Liver (tissue), 3 donors: ENCODE measurements around the gene CR1L.

Experiments used
- CTCF ChIP-seq: fragments of 150-350 bp; IDR thresholded peaks from 2 replicates; pipeline ENCODE4 v1.5.1; 2017; ENCODE audit warnings: improper control_type of control experiment, low read depth, low read length; ENCODE audit not compliant: missing input control
- FOXA2 ChIP-seq: IDR thresholded peaks from 2 replicates; pipeline ENCODE4 v1.6.1; 2016; ENCODE audit warnings: antibody characterized with exemption
- SP1 ChIP-seq: IDR thresholded peaks from 2 replicates; pipeline ENCODE4 v1.6.1; 2018; ENCODE audit warnings: antibody characterized with exemption, mild to moderate bottlenecking
- donor health status: healthy.
- donor health status: healthy.

GRCh38 chr1:207695891-207696290 lies 51.0 kb downstream of the CR1L start:
- TF ChIP-seq CTCF (no peak), FOXA2 (no peak), SP1 (no peak)
